GM18858 (cell line): ENCODE data around the gene MZF1.

ENCODE experiments used
- ATAC-seq: cut with Tn5 transposase; IDR thresholded peaks from one replicate; pipeline ENCODE4 v1.9.1; 2021; ENCODE audit not compliant: unreplicated experiment

The MZF1 gene

DNA sequence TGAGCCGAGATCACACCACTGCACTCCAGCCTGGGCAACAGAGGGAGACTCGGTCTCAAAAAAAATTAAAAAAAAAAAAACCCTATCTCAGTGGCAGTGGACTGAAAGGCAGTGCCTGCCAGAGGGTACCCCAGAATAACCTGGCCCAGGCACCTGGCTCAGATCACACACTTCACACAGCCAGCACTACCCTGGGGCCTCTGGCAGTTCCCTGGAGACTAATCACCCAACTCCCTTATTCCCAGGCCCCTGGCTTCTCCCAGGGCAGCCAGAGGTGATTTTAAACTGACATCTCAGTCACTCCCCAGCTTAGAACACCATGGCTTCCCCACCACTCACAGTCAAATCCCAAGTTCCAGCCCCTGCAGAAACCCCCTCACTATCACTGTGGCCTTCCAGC, 57.9 kb downstream of the MZF1 start:
- no peak for ATAC-seq

DNA sequence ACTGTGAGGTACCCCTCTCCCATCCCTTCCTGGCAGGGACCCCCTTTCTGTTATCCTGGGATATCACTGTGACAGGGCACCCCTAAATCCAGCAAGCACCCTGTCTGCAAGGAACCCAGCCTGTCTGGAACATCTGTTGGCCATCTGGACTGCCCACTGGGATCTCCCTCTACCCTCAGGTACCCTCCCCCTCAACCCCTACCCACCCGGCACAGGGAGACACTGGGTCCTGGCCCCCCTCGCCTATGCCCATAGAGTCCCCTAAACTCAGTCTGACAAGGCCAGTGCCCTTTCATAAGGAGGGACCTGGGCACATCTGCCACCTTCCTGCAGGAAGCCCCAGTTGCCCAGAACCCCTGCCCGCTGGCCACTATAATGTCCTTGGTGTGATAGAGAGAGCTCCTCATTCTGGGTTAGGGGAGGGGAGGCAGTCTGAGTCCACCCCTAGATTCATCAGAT, 58.5 kb downstream of the MZF1 start:
- ATAC-seq, result no peak

DNA sequence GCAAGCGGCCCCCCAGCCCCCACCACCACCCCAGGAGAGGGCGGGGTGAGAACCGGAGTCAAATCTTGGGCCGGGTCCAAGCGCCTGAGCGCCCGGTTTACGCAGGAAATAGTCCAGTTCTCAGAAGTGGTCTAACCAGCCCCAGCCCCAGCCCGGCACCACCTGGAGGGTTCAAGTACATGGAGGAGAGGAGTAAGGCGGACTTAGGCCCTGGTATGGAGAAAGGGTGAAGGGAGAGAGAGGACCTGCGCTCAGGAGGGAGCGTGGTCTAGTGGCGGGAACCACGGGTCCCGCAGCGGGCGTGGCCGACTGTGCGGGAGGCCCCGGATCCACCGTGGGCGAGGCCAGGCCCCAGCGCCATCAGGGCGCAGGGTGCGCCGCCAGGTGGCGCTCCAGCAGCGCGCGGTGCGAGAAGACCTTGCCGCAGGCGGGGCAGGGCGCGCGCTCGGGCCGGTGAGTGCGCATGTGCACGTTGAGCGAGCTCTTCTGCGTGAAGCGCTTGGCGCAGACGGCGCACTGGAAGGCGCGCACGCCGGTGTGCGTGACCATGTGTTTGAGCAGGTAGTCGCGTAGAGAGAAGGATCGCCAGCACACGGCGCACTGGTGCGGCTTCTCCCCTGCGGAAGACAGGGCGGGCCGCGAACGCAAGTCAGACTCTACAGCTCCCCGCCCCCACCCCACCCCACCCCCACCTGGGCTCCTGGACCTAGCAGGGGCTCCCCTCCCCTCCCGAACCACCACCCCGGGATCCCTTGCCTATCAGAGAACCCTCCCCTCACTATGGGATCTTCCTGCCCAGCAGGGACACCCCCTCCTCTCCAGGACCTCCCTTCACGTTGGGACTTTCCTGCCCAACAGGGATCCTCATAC, 59.2 kb downstream of the MZF1 start:
- ATAC-seq, result peak; percentile 61

DNA sequence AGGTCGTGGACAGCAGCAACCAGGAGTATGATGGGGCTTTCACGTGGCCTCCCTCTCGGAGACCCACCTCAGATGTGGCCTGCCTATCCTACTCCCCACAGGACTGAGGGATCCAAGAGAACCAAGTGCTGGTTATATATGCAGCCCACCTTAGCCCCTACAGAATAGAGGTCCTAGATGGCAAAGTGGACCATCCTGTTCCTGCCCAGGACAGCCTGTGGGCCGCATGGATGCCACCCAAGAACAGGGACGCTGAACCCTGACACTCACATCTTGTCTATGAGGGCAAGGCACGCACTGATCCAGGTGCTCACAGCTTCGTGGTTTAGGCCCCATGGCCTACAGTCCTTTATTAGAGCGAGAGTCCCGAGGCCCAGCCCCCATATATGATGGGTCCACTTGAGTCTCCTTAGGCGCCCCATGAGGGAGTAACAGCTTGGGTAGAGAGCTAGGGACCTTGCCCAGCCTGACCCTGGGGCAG, 59.9 kb downstream of the MZF1 start:
- ATAC-seq, result no peak
